ENCODE data around the gene FBLN2. TPM values are rescaled to one million over a fixed set of nuclear protein-coding genes. Genes with fewer than 3 reads are reported as not detected.

Gene FBLN2
- total and polyA plus RNA-seq, 10 of the 15 experiments (the other 5 are each of a cell fraction or from before 2014, with no cell fraction given), result 0.03 to 0.41 (median 0.12) TPM; not detected in 2

DNA sequence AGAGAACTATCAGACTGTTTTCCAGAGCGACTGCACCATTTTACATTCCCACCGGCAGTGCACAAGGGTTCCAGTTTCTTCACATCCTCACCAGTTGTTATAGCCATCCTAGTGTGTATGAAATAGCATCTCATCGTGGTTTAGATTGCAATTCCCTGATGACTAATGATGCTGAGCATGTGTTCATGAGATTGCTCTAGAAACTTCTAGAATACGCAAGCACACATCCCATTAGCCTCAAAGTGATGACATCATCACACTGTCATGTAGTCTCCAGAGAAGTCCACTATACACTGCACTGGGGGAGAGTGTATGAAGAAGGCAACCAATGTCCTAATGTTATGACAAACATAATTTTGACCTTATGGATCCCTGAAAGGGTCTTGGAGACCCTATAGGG lies 30.1 kb downstream of the FBLN2 start:
- RAD21 ChIA-PET (ENCODE audit: unreplicated experiment), result no interaction called here
- intact Hi-C loops (cut with micrococcal nuclease; ENCODE audit: unreplicated experiment) (no loop called here), in situ Hi-C loops (cut with MboI) (no loop called here)
- Histone ChIP-seq H3K27ac (ENCODE audit: control insufficient read depth, insufficient read depth) (no peak overlapping the region), H3K4me3 (no peak overlapping the region), H3K27me3 (replicated peaks in 1 of 2; ENCODE audit: control insufficient read depth in 2 of 2, insufficient read depth in 2 of 2, low read length in 1 of 2) (no peaks in the 10 kb centered on the region; a peak in 2 of 4 replicates), H3K36me3 (ENCODE audit: control insufficient read depth in 2 of 2, insufficient read depth in 2 of 2, low read length in 1 of 2) (no peaks in the 10 kb centered on the region), H3K79me2 (ENCODE audit: control insufficient read depth, insufficient read depth, low read length) (no peaks in the 10 kb centered on the region), H3K4me1 (ENCODE audit: control insufficient read depth, insufficient read depth, low read length) (no peaks in the 10 kb centered on the region), H3K9ac (ENCODE audit: control insufficient read depth, insufficient read depth, low read length) (no peak overlapping the region), H3K9me3 (replicated peaks; ENCODE audit: control insufficient read depth, insufficient read depth, low read length) (no peaks in the 10 kb centered on the region), H3K4me2 (ENCODE audit: control insufficient read depth, insufficient read depth) (no peak overlapping the region), H4K20me1 (ENCODE audit: control insufficient read depth, insufficient read depth) (no peaks in the 10 kb centered on the region), H2AFZ (ENCODE audit: control insufficient read depth, low read depth, low read length) (no peak overlapping the region)
- 32% methylated on average over 4 of the region's 4 CpGs for WGBS (ENCODE audit: insufficient coverage, insufficient replicate concordance, low lambda C conversion rate, missing lambda C conversion rate)
- POLR2A ChIA-PET, result no interaction called here
- TF ChIP-seq ATF7 (IDR thresholded peaks at IDR 0.05; ENCODE audit: low read depth) (0 out of 2 replicates have a peak, but pooled peaks have one; percentile 21), MYB (IDR thresholded peaks at IDR 0.05; ENCODE audit: borderline replicate concordance, low read depth, low read length) (no peak)
- ATAC-seq (no peak), DNase-seq (ENCODE audit: low read depth, low spot score) (no peak), FAIRE-seq (no peak)
- CTCF ChIA-PET, result no interaction called here
- SMC1A ChIA-PET (ENCODE audit: uncharacterized antibody, unreplicated experiment), result no interaction called here
- BruUV-seq (replicated peaks), result no TSS peak

GRCh38 chr3:13580256-13581023 lies 31.5 kb downstream of the FBLN2 start:
- intact Hi-C loops (cut with micrococcal nuclease; ENCODE audit: unreplicated experiment), result no loop called here
- 21% methylated on average over 20 of the region's 20 CpGs for WGBS (ENCODE audit: insufficient coverage, insufficient replicate concordance, low lambda C conversion rate, missing lambda C conversion rate)
- no peak overlapping the region for H3K9ac ChIP-seq (ENCODE audit: control insufficient read depth, insufficient read depth, low read length)

More at GRCh38 chr3:13580256-13581023, 31.5 kb downstream of the FBLN2 start:
- DNase-seq (ENCODE audit: low read depth, low spot score) (no peak), FAIRE-seq (no peak), ATAC-seq (no peak)
- Histone ChIP-seq H2AFZ (ENCODE audit: control insufficient read depth, low read depth, low read length) (no peak overlapping the region), H3K9me3 (replicated peaks; ENCODE audit: control insufficient read depth, insufficient read depth, low read length) (no peaks in the 10 kb centered on the region), H3K4me1 (ENCODE audit: control insufficient read depth, insufficient read depth, low read length) (no peaks in the 10 kb centered on the region), H3K4me2 (ENCODE audit: control insufficient read depth, insufficient read depth) (no peak overlapping the region), H3K27me3 (replicated peaks in 1 of 2; ENCODE audit: control insufficient read depth in 2 of 2, insufficient read depth in 2 of 2, low read length in 1 of 2) (no peaks in the 10 kb centered on the region; a peak in 2 of 4 replicates), H3K36me3 (ENCODE audit: control insufficient read depth in 2 of 2, insufficient read depth in 2 of 2, low read length in 1 of 2) (no peaks in the 10 kb centered on the region), H3K4me3 (no peak overlapping the region), H3K27ac (ENCODE audit: control insufficient read depth, insufficient read depth) (no peak overlapping the region), H4K20me1 (ENCODE audit: control insufficient read depth, insufficient read depth) (no peaks in the 10 kb centered on the region), H3K79me2 (ENCODE audit: control insufficient read depth, insufficient read depth, low read length) (no peaks in the 10 kb centered on the region)
- CTCF ChIA-PET, result no interaction called here
- RAD21 ChIA-PET (ENCODE audit: unreplicated experiment), result no interaction called here
- in situ Hi-C loops (cut with MboI), result no loop called here
- TF ChIP-seq NFXL1 (IDR thresholded peaks at IDR 0.05; ENCODE audit: borderline replicate concordance) (no peak), PAX8 (IDR thresholded peaks at IDR 0.05) (no peak), SMAD1 (IDR thresholded peaks at IDR 0.05; ENCODE audit: low read depth, partially characterized antibody) (no peak), HDAC2 (IDR thresholded peaks at IDR 0.05) (no peak), CBX5 (IDR thresholded peaks at IDR 0.05; ENCODE audit: low read depth) (no peak), BHLHE40 (IDR thresholded peaks at IDR 0.05; ENCODE audit: borderline replicate concordance in 1 of 2, low read depth in 2 of 2, low read length in 1 of 2) (no peak), SRF (IDR thresholded peaks at IDR 0.05; ENCODE audit: low read depth in 2 of 2, low read length in 2 of 2) (no peak), TCF12 (IDR thresholded peaks at IDR 0.05; ENCODE audit: low read depth, low read length) (no peak), SPI1 (IDR thresholded peaks at IDR 0.05; ENCODE audit: borderline replicate concordance, insufficient read depth, low read depth, low read length) (no peak), NBN (IDR thresholded peaks at IDR 0.05) (no peak)
- BruUV-seq (replicated peaks), result no TSS peak
- POLR2A ChIA-PET, result no interaction called here
- SMC1A ChIA-PET (ENCODE audit: uncharacterized antibody, unreplicated experiment), result no interaction called here

Measured in GM12878 (cell line).